OCI-LY7 (cell line): ENCODE results near the gene CDK14.

Experiments
- EZH2phosphoT487 ChIP-seq: fragments of 200-600 bp; sonication (generic); IDR thresholded peaks from 2 replicates; pipeline ENCODE4 v1.6.1; 2018; ENCODE audit warnings: low read depth, borderline replicate concordance, mild to moderate bottlenecking, mixed run types, antibody characterized with exemption, low read length, moderate library complexity, mixed read lengths
- TF ChIP-seq, protein P1 (sequence below): fragments of 200-600 bp; sonication (generic); conservative IDR thresholded peaks from 2 replicates; pipeline ENCODE4 v1.5.1; 2014; ENCODE audit warnings: mild to moderate bottlenecking, antibody characterized with exemption, low read length, moderate library complexity, mixed read lengths

- TF ChIP-seq, protein P1, sequence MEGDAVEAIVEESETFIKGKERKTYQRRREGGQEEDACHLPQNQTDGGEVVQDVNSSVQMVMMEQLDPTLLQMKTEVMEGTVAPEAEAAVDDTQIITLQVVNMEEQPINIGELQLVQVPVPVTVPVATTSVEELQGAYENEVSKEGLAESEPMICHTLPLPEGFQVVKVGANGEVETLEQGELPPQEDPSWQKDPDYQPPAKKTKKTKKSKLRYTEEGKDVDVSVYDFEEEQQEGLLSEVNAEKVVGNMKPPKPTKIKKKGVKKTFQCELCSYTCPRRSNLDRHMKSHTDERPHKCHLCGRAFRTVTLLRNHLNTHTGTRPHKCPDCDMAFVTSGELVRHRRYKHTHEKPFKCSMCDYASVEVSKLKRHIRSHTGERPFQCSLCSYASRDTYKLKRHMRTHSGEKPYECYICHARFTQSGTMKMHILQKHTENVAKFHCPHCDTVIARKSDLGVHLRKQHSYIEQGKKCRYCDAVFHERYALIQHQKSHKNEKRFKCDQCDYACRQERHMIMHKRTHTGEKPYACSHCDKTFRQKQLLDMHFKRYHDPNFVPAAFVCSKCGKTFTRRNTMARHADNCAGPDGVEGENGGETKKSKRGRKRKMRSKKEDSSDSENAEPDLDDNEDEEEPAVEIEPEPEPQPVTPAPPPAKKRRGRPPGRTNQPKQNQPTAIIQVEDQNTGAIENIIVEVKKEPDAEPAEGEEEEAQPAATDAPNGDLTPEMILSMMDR, result no peak
- no peak for TF ChIP-seq EZH2phosphoT487
These were observed 471.1 kb downstream of the CDK14 start for GRCh38 chr7:91067242-91067641.
